Hematopoietic multipotent progenitor cell treated with erythropoietin and hydrocortisone succinate and interleukin-3 and kit ligand, for 4 days (in vitro differentiated cells): ENCODE data around the gene NCBP2L.

Experiments
- DNase-seq: peaks from one replicate; pipeline ENCODE4 v3.0.0-alpha.2; 2015

NCBP2L gene

GRCh38 chrX:107818900-107819521 is 41.5 kb downstream of the NCBP2L start:
- DNase-seq = no peak

GRCh38 chrX:107823042-107823441 is 45.5 kb downstream of the NCBP2L start:
- DNase-seq = no peak

DNA sequence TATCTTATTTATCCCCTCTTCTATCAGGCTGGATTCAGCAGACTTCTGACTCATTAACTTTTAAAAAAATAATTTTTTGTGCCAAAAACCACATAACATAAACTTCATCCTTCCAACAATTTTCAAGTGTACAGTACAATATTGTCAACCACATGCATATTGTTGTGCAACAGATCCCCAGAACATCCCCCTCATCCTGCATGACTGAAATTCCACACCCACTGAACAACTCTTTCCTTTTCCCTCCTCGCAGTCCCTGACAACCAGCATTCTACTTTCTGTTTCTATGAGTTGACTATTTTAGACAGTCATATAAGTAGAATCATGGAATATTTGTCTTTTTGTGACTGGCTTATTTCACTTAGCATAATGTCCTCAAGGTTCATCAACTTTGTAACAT is 45.9 kb downstream of the NCBP2L start:
- DNase-seq = no peak

GRCh38 chrX:107825698-107826237 is 48.2 kb downstream of the NCBP2L start, which contains the start of gene MID2:
Gene MID2 (plus strand): TSS chrX:107825866. CDS start chrX:107826427, 561 bp downstream.
- DNase-seq = peak; percentile 25

GRCh38 chrX:107826238-107827029 is 48.9 kb downstream of the NCBP2L start:
- DNase-seq = peak; percentile 39

GRCh38 chrX:107827030-107827831 is 49.7 kb downstream of the NCBP2L start:
- no peak for DNase-seq

- DNase-seq = no peak
These were observed 50.3 kb downstream of the NCBP2L start for GRCh38 chrX:107827852-107828251.

DNA sequence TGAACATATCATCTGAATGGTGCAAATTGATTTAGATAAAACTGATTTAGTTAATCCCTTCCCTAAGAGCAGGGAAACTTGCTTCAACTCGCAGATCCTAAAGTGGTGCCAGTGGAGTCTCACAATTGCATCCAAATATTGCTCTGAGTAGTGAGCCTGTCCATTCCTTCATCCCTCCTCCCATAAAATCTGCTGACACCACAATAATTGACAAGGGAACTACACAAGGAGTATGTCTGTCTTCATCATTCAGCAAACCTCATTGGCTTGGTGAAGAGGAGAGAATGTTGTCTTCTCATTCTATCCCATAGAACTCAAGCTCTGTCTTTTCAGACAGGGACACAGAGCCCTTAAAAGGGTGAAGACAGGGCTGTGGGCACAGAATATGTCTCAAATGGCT is 52.3 kb downstream of the NCBP2L start:
- DNase-seq = no peak

DNA sequence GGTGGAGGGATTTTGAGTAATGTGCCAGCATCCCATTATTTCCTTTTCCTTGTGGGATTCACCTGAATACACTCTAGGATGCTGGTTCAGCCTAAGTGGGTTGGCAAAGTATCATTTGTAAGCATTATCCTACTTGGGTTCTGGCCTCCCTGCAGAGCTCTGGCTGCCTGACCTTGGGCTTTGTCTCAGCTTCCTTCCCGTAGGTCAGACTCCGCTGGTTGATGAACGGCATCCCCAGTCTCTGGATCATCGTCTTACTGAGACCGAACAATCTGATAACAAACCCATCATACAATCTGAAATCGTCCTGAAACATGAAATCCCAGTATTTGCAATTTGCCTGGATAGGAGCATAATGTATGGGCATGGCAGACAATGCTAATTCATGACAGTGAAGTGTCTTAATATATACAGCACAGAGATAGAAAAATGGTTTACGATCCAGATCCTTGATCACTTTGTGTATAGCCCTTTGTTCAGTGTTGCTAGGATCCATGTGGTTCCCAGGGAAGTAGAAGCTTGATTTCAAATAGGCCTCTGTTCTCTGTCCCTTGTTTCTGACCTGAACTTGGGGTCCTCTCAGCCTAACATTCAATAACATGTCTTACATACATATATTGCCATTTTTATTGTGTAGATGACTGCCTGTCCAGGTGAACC is 53.7 kb downstream of the NCBP2L start:
- DNase-seq = no peak

- DNase-seq = no peak
These were observed 57.0 kb downstream of the NCBP2L start for GRCh38 chrX:107834275-107835201.

DNA sequence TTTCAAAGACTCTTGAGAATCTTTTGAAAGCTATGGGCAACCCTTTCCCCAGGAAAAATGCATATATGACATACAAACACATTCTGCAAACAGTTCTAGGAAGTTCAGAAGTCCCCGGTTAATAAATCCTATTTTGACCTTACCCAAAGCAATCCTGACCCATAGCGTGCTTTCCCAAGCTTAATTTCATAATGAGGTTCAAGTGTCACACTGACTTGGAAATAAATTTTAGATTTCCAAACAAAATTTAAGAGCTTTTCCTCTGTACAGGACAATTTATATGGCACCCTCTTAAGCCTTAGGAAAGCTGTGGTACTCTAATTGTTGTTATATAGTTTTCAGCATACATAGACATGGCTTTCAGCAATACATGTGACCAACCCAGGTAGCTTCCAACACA is 59.4 kb downstream of the NCBP2L start:
- no peak for DNase-seq

DNA sequence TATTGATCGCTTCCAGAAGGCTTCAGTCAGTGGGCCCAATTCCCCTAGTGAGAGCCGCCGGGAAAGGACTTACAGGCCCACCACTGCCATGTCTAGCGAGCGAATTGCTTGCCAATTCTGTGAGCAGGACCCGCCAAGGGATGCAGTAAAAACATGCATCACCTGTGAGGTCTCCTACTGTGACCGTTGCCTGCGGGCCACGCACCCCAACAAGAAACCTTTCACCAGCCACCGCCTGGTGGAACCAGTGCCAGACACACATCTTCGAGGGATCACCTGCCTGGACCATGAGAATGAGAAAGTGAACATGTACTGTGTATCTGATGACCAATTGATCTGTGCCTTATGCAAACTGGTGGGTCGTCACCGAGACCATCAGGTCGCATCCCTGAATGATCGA is 63.4 kb downstream of the NCBP2L start:
- no peak for DNase-seq

GRCh38 chrX:107842715-107843400 is 65.3 kb downstream of the NCBP2L start:
- DNase-seq = no peak
